GM12891 (cell line): ENCODE data around the gene SERINC3.

Source experiments
- POLR2A ChIP-seq: IDR thresholded peaks from 2 replicates; pipeline ENCODE4 v1.6.1; 2011; ENCODE audit warnings: low read depth, low read length, control low read depth
- POLR2AphosphoS5 ChIP-seq: IDR thresholded peaks from 2 replicates; pipeline ENCODE4 v1.6.1; 2011; ENCODE audit warnings: low read depth, low read length, control low read depth
- POU2F2 ChIP-seq: IDR thresholded peaks from 2 replicates; pipeline ENCODE4 v1.6.1; 2011; ENCODE audit warnings: low read depth, mild to moderate bottlenecking, control low read depth, low read length, moderate library complexity
- SPI1 ChIP-seq: IDR thresholded peaks from 2 replicates; pipeline ENCODE4 v1.6.1; 2011; ENCODE audit warnings: low read depth, low read length, control low read depth

DNA sequence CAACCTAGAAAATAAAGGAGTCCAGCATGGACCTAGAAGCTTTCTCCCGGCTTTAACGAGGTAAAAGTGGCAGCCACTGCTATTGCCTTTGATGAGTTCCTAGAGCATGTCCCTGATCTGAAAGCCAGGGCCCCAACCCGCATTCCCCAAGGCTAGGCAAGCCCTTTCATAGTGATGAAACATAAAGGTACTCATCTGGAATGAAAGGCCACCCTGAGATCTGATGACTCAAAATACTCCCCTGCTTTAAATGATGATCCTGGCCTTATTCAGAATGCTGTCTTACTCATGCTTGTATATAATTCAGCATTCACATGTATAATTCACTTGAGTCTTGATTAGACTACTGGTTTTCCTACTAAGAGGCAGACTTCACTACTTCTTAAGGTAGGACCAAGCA lies 24.9 kb downstream of the SERINC3 start:
- TF ChIP-seq POLR2A (no peak), POLR2AphosphoS5 (no peak), SPI1 (no peak), POU2F2 (no peak)
